Gastrocnemius medialis (tissue), 4 donors: ENCODE results near the gene IL23A.

ENCODE experiments used
- POLR2A ChIP-seq, 2 donors: fragments of 450-650 bp; IDR thresholded peaks; one replicate each; pipeline ENCODE4 v1.6.1; 2017; ENCODE audit warnings: antibody characterized with exemption in 2 of 2, mild to moderate bottlenecking in 2 of 2, moderate library complexity in 2 of 2
- TF ChIP-seq, protein P1 (sequence below), 5 experiments: fragments of 450-650 bp in 3 of 5; fragments of 200-600 bp in 2 of 5; sonication (generic) in 2 of 5; IDR thresholded peaks in 4 of 5; conservative IDR thresholded peaks in 1 of 5; 1 replicate in 4 of 5; 2 replicates in 1 of 5; pipeline ENCODE4 v1.5.1; 2016 to 2019; ENCODE audit warnings: antibody characterized with exemption in 5 of 5, mild to moderate bottlenecking in 3 of 5, moderate library complexity in 3 of 5

DNA sequence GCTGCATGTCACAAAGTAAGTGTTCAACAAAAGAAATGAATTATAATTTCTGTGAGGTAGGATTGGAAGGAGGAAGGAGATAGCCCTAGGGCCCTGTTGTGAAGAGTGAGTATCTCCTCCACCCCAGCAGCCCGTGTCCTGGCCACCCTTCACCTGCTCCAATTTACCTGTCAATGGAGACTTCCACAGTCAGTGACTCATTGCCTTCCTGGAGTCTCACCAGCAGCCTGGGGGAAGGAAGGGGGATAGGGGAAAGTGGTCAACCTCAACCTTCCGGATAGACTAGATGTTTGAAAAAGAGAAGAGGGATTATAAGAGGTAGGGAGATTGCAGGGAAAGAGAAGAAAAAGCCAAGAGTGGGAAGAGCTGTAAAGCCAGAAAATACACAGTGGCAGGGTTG, 12.0 kb downstream of the IL23A start:
- TF ChIP-seq, protein P1, sequence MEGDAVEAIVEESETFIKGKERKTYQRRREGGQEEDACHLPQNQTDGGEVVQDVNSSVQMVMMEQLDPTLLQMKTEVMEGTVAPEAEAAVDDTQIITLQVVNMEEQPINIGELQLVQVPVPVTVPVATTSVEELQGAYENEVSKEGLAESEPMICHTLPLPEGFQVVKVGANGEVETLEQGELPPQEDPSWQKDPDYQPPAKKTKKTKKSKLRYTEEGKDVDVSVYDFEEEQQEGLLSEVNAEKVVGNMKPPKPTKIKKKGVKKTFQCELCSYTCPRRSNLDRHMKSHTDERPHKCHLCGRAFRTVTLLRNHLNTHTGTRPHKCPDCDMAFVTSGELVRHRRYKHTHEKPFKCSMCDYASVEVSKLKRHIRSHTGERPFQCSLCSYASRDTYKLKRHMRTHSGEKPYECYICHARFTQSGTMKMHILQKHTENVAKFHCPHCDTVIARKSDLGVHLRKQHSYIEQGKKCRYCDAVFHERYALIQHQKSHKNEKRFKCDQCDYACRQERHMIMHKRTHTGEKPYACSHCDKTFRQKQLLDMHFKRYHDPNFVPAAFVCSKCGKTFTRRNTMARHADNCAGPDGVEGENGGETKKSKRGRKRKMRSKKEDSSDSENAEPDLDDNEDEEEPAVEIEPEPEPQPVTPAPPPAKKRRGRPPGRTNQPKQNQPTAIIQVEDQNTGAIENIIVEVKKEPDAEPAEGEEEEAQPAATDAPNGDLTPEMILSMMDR (IDR thresholded peaks at IDR 0.05 in 4 of 5, conservative IDR thresholded peaks at IDR 0.05 in 1 of 5), result no peak
- no peak for TF ChIP-seq POLR2A (IDR thresholded peaks at IDR 0.05)
